GM08714 (cell line): ENCODE results near the gene SLC12A8.

Experiments
- H3K4me3 ChIP-seq: fragments of 200-500 bp; sonication (Bioruptor generic); 2 replicates; pipeline ENCODE4 v1.5.1; 2014; ENCODE audit warnings: mild to moderate bottlenecking, low read length, inconsistent platforms
- ZNF274 ChIP-seq: IDR thresholded peaks from 2 replicates; pipeline ENCODE4 v1.6.1; 2012; ENCODE audit warnings: mild to moderate bottlenecking, low read depth, low read length

SLC12A8 gene

GRCh38 chr3:125075738-125076137, 136.8 kb downstream of the SLC12A8 start:
- no peak for TF ChIP-seq ZNF274
- H3K4me3 ChIP-seq: no peak overlapping the region

GRCh38 chr3:125073390-125073905, 139.1 kb downstream of the SLC12A8 start:
- no peak overlapping the region for H3K4me3 ChIP-seq
- no peak for TF ChIP-seq ZNF274

GRCh38 chr3:125072749-125073389, 139.7 kb downstream of the SLC12A8 start:
- no peak for TF ChIP-seq ZNF274
- H3K4me3 ChIP-seq: no peak overlapping the region

- no peak overlapping the region for H3K4me3 ChIP-seq
- TF ChIP-seq ZNF274: no peak
These were observed 140.2 kb downstream of the SLC12A8 start for GRCh38 chr3:125072301-125072700.

GRCh38 chr3:125069968-125070745, 142.4 kb downstream of the SLC12A8 start:
- no peak for TF ChIP-seq ZNF274
- H3K4me3 ChIP-seq: no peak overlapping the region

- no peak for TF ChIP-seq ZNF274
- H3K4me3 ChIP-seq: no peak overlapping the region
These were observed 143.1 kb downstream of the SLC12A8 start for GRCh38 chr3:125069452-125069851.

GRCh38 chr3:125068265-125068664, 144.3 kb downstream of the SLC12A8 start:
- TF ChIP-seq ZNF274: no peak
- H3K4me3 ChIP-seq: no peak overlapping the region

GRCh38 chr3:125067225-125067624, 145.3 kb downstream of the SLC12A8 start:
- TF ChIP-seq ZNF274: no peak
- no peak overlapping the region for H3K4me3 ChIP-seq

GRCh38 chr3:125062904-125063618, 149.5 kb downstream of the SLC12A8 start:
- no peak overlapping the region for H3K4me3 ChIP-seq
- TF ChIP-seq ZNF274: no peak

- TF ChIP-seq ZNF274: no peak
- H3K4me3 ChIP-seq: no peak overlapping the region
These were observed 150.9 kb downstream of the SLC12A8 start for GRCh38 chr3:125061646-125062045.

- TF ChIP-seq ZNF274: no peak
- no peak overlapping the region for H3K4me3 ChIP-seq
These were observed 151.4 kb downstream of the SLC12A8 start for GRCh38 chr3:125061170-125061569.

GRCh38 chr3:125059488-125060245, 152.9 kb downstream of the SLC12A8 start:
- no peak for TF ChIP-seq ZNF274
- no peak overlapping the region for H3K4me3 ChIP-seq

- H3K4me3 ChIP-seq: no peak overlapping the region
- no peak for TF ChIP-seq ZNF274
These were observed 153.6 kb downstream of the SLC12A8 start for GRCh38 chr3:125058959-125059358.

- no peak overlapping the region for H3K4me3 ChIP-seq
These were observed 154.0 kb downstream of the SLC12A8 start for GRCh38 chr3:125058529-125058928.

More at GRCh38 chr3:125058529-125058928, 154.0 kb downstream of the SLC12A8 start:
- TF ChIP-seq ZNF274: no peak
